Ishikawa (cell line): ENCODE measurements around the gene NBL1.

Experiments
- CEBPB ChIP-seq: IDR thresholded peaks from 2 replicates; pipeline ENCODE4 v1.6.1; 2012
- CREB1 ChIP-seq: IDR thresholded peaks from 2 replicates; pipeline ENCODE4 v1.6.1; 2012; ENCODE audit warnings: low read depth
- EGR1 ChIP-seq: IDR thresholded peaks from 2 replicates; pipeline ENCODE4 v1.6.1; 2012
- EP300 ChIP-seq: IDR thresholded peaks from 2 replicates; pipeline ENCODE4 v1.6.1; 2012; ENCODE audit warnings: borderline replicate concordance
- FOXM1 ChIP-seq: IDR thresholded peaks from 2 replicates; pipeline ENCODE4 v1.6.1; 2012; ENCODE audit warnings: low read depth, borderline replicate concordance
- NFIC ChIP-seq: IDR thresholded peaks from 2 replicates; pipeline ENCODE4 v1.6.1; 2012
- RAD21 ChIP-seq: IDR thresholded peaks from 2 replicates; pipeline ENCODE4 v1.6.1; 2012; ENCODE audit warnings: low read depth
- REST ChIP-seq: IDR thresholded peaks from 2 replicates; pipeline ENCODE4 v1.6.1; 2012; ENCODE audit warnings: low read depth, mild to moderate bottlenecking
- TAF1 ChIP-seq: IDR thresholded peaks from 2 replicates; pipeline ENCODE4 v1.6.1; 2012; ENCODE audit warnings: low read depth, mild to moderate bottlenecking
- TCF12 ChIP-seq: IDR thresholded peaks from 2 replicates; pipeline ENCODE4 v1.6.1; 2012; ENCODE audit warnings: low read depth
- TEAD4 ChIP-seq: IDR thresholded peaks from 2 replicates; pipeline ENCODE4 v1.6.1; 2012
- YY1 ChIP-seq: IDR thresholded peaks from 2 replicates; pipeline ENCODE4 v1.6.1; 2012; ENCODE audit warnings: low read depth
- ZBTB7A ChIP-seq: IDR thresholded peaks from 2 replicates; pipeline ENCODE4 v1.6.1; 2012; ENCODE audit warnings: low read depth
- TF ChIP-seq, protein P1 (sequence below): IDR thresholded peaks from 2 replicates; pipeline ENCODE4 v1.6.1; 2012
- TF ChIP-seq, protein P2 (sequence below): IDR thresholded peaks from 2 replicates; pipeline ENCODE4 v1.6.1; 2012

NBL1 gene

DNA sequence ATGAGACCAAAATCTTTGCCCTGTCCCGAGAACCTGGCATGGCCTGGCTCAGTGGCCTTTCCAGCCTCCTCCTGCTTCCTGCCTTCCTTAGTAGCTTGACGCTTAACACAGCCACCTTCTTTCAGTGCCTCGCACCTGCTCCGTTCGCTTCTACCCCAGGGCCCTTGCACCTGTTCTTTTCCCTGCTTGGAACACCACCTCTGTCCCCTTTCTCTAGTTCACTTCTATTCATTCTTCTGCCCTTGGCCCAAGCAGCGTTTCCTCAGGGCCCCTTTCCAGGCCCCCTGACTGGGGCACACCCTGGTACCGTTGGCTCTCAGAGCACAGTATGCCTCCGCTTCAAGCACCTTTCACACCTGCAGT lies 11.6 kb downstream of the NBL1 start:
- TF ChIP-seq EP300 (no peak), YY1 (no peak), CEBPB (no peak), NFIC (no peak), TEAD4 (no peak), RAD21 (no peak)
- TF ChIP-seq, protein P1, sequence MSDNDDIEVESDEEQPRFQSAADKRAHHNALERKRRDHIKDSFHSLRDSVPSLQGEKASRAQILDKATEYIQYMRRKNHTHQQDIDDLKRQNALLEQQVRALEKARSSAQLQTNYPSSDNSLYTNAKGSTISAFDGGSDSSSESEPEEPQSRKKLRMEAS: no peak

GRCh38 chr1:19656134-19656779 lies 12.1 kb downstream of the NBL1 start:
- no peak for TF ChIP-seq EP300
- TF ChIP-seq FOXM1: no peak
- no peak for TF ChIP-seq RAD21
- TF ChIP-seq ZBTB7A: no peak
- no peak for TF ChIP-seq CEBPB
- TF ChIP-seq EGR1: no peak
- TF ChIP-seq CREB1: no peak
- TF ChIP-seq REST: no peak
- TF ChIP-seq YY1: no peak
- TF ChIP-seq NFIC: no peak
- TF ChIP-seq, protein P2, sequence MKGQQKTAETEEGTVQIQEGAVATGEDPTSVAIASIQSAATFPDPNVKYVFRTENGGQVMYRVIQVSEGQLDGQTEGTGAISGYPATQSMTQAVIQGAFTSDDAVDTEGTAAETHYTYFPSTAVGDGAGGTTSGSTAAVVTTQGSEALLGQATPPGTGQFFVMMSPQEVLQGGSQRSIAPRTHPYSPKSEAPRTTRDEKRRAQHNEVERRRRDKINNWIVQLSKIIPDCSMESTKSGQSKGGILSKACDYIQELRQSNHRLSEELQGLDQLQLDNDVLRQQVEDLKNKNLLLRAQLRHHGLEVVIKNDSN: no peak
- TF ChIP-seq TAF1: no peak
- TF ChIP-seq TEAD4: no peak
- TF ChIP-seq TCF12: no peak
- TF ChIP-seq, protein P1: no peak

GRCh38 chr1:19656780-19657466 lies 12.8 kb downstream of the NBL1 start:
- no peak for TF ChIP-seq TEAD4
- TF ChIP-seq ZBTB7A: no peak
- TF ChIP-seq CREB1: no peak
- no peak for TF ChIP-seq RAD21
- TF ChIP-seq, protein P1: no peak
- TF ChIP-seq REST: no peak
- TF ChIP-seq FOXM1: no peak
- TF ChIP-seq EGR1: no peak
- no peak for TF ChIP-seq TCF12
- no peak for TF ChIP-seq YY1

DNA sequence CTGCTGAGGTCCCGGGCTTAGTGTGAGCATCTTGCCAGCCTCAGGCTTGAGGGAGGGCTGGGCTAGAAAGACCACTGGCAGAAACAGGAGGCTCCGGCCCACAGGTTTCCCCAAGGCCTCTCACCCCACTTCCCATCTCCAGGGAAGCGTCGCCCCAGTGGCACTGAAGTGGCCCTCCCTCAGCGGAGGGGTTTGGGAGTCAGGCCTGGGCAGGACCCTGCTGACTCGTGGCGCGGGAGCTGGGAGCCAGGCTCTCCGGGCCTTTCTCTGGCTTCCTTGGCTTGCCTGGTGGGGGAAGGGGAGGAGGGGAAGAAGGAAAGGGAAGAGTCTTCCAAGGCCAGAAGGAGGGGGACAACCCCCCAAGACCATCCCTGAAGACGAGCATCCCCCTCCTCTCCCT lies 13.4 kb downstream of the NBL1 start:
- TF ChIP-seq REST (no peak), RAD21 (no peak), NFIC (no peak), EGR1 (no peak), FOXM1 (no peak), ZBTB7A (no peak), TEAD4 (no peak), CEBPB (no peak), TAF1 (no peak), TCF12 (no peak), YY1 (no peak), EP300 (no peak), CREB1 (no peak)
- TF ChIP-seq, protein P1: no peak
- TF ChIP-seq, protein P2: no peak
